Hippocampal formation (tissue), 2 donors: Measurements from ENCODE around the gene TPST2.

Source experiments
- DNase-seq, 2 donors: peaks; one replicate each; lab custom pipeline; 2025; lab: John Stamatoyannopoulos, UW

TPST2 gene

DNA sequence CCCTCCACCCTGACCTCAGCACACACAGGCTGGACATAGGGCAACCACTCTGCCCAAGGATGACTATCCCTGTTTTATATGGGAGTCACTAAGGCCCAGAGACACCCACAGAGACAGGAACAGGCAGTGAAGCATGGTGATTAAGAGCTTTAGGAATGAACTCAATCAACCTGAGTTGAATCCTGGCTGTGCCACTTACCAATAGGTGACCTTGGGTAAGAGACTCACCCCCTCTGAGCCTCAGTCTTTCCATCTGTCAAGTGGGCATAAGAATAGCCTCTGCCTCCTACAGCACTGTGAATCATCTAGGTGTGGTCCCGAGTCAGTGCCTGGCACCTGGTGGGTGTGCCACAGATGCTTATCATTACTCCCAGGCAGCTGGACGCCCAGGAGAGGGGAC, 21.1 kb upstream of the TPST2 start:
- no peak for DNase-seq

DNA sequence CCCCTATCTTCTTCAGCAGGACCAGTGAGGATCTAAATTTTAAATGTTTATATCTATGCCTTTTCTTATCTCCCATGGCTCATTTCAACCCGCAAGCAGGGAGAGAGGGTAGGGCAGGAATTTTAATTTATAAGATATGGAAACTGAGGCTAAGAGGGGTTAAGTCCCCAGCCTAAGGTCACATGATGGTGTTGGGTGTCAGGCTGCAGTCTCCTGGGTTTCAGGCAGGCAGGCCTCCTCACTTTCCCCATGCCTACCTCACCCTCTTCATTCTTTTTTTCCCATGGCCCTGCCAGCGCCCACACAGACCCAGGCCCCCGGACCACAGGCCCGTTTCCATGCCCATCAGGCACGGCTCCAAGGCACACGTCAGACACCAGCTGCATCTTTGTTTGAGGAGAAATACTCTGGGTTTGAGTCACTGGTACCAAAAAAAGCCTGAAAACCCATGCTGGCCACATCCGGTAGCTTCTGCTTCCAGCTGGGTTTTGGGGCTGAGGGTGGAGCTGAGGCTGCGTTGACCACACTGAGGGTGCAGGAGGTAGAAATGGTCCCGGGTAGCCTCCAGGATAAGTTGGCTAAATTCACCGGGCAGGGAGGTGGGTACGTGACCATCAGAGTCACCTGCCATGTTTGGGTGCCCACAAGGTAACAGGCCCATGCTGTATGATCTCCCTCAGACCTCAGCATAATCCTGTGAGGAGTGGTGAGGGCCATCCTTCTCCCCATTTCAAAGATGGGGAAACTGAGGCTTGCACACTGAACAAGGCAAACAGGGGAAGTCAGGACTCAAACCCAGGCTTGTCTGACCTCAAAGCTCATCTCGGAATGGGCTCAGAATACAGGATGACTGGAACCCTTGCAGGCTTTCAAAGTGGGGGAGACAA, 20.4 kb upstream of the TPST2 start:
- peak in 1 of 2 donors; percentile 24 for DNase-seq

DNA sequence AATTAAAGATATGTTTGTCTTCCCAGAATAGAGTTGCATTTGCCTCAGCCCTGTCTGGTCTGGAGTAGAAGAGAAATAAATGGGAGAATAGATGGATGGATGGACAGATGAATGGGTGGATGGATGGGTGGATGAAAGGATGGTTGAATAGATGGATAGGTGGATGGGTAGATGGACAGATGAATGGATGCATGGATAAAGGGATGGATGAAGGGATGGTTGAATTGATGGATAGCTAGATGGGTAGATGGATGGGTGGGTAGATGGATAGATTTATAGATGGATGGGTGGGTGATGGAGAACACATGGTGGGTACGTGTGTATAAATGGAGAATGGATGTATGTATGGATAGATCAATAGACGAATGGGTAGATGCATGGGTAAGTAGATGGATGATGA, 19.4 kb upstream of the TPST2 start:
- no peak for DNase-seq

GRCh38 chr22:26608129-26608528, 18.2 kb upstream of the TPST2 start:
- no peak for DNase-seq

DNA sequence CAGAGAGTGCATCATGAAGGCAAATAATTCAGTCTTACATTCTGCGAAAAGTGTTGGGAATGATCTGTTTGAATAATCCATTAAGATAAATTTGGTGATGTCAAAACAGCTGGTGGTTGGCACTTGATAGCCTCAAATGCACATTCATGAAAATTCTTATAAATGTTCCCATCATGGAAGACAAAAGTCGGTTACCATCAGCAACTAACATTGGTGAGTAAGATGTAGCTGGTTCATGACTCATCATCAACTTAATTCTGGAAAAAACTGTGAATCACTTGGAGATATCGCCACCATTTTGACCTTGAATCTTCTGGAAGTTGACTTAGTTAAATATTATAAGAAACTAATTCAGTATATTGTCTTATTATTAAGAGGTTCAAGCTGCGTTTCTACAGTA, 16.7 kb upstream of the TPST2 start:
- DNase-seq: no peak

DNA sequence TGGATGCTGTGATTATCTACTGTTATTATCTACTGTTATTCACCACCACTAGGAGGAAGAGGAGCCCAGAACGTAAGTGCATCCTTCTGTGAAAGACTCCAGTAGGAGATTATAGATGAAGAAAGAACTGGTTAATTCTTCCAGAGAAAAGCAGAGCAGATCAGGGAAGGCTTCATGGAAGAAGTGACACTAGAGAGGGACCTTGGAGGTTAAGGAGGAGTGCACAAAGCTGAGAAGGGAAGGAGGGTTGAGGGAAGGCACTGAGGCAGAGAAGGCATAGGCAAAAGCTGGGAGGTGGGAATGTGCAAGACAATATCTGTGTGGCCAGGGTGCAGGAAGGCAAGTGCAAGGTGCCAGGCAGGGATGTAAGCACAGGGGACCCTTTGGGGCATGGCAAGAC, 14.4 kb upstream of the TPST2 start:
- no peak for DNase-seq

GRCh38 chr22:26602127-26602526, 12.2 kb upstream of the TPST2 start:
- no peak for DNase-seq

- DNase-seq: no peak
These were observed 11.8 kb upstream of the TPST2 start for GRCh38 chr22:26601726-26602125.

DNA sequence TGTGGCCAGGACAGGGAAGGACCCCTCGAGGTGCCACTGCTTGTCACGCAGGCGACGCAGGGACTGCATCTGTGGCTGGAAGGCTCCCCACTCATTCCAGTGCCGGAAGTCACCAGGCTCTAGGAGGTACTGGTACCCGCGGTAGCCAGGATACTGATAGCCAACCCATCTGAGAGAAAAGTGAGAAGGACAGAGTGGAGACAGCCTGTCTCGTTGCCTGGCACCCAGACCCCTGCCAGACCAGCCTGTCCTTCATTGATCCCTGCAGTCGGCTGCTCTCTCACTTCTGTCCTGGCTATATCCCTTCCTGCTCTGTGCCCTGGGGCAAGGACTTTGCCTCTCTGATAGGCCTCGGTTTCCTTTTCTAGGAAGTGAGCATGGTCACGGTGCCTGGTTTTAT, 9.6 kb upstream of the TPST2 start:
- DNase-seq: no peak

DNA sequence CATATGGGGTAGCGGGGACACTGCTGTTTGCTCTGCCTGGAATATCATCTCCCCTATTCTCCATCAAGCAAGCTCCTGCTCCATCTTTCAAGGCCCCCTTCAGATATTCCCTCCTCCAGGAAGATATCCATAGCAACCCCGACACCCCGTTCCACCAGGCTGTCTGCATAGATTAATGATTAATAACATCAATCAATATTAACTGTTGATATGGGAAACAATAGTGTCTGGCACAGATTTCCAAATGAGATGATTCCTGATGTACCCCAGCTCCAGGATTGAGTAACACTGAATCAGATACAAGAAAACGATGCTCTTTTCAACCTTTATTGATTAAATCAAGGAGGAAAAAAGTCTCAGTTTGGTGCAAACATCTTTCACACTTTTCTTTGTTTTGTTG, 7.5 kb upstream of the TPST2 start:
- no peak for DNase-seq

GRCh38 chr22:26597026-26597425, 7.1 kb upstream of the TPST2 start:
- DNase-seq: no peak

GRCh38 chr22:26593763-26594162, 3.8 kb upstream of the TPST2 start:
- DNase-seq: no peak

- no peak for DNase-seq
These were observed 2.5 kb upstream of the TPST2 start for GRCh38 chr22:26592421-26592891.

DNA sequence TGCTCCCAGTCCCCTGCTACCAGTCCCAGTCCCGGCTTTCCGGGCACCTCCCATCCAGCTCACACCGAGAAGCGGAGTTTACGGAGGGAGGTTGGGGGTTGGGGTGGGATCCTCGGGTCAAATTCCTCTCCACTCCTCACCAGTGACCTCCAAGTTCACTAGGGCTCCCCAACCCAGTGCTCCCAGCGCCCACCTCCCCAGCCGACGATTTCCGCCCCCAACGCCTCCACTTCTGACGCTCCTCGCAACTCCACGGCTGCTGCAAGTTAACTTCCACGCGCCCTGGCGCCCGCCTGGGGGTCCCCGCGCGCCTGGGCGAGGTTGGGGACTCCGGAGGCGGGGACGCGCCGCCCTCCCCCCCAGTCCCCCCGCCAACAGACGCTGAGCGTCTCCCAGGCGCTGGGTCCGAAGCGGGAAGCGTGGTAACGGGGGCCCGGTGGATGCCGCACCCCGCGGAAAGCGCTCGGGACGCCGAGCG, 526 bp downstream of the TPST2 start:
- DNase-seq: no peak

- no peak for DNase-seq
These were observed 1.1 kb downstream of the TPST2 start for GRCh38 chr22:26588729-26589366.

- DNase-seq: no peak
These were observed 1.8 kb downstream of the TPST2 start for GRCh38 chr22:26587991-26588613.

DNA sequence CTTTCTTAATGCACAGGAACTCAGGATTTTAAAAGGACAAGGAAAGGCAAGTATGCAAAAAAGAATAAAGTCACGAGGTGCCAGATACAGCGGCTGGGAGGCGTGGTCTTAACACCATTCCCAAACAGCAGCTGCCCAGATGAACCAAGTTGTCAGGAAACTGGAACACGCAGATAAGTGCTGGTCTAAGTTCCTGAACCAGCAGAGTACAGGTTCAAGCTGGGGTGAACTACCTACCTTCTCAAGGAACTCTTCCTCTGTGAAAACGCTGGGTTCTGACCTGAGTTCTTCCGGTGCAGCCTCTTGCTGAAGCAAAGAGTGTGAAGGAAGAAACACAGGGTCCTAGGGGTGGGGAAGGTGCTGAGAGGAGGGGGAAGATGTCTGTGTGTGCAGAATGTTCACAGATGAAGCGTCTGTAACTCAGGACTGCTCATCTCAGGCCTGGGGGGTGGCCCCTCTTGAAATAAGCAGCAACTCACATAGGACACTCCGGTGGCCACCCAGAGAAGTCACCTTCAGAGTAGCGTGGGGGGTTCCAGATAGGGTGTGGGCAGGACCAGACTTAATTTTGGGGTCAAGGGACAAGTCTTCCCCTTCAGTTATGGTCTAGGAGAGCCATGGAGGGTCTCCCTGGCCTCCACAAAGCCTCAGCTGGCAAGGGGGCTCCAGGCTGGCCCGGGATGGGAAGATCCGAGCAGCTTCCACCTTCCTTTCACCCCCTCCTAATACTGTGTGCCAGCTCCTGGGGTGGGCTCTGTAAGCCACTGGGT, 3.2 kb downstream of the TPST2 start:
- no peak for DNase-seq

DNA sequence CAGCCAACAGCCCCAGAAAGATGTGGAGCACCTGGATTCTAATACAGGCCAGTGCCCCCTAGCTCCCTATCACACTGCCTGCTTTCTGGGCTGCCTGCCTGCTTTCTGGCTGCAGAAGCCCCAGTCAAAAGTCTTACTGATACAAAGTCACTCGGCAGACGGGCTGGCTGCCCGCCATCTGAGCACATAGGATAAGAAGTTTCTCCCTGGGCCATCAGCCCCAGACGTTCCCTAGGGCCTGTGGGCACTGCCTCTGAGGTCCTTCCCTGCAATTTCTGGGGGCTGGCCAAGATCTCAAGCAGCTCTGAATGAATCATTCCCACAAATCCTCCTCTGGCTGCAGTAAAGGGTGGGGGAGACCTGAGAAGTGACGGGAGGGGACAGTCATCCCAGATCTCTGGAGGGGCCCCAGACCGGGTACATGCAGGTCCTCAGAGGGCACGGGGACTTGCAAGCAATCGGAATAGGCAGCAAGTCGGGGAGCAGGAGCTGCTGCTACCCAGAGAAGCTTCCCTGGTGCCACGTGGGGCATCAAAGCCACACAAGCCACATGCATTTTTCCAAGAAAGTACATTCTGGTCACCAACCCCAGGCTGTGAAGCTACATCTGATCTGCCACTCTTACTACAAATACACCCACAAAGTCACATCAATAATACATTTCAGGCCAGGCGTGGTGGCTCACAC, 4.7 kb downstream of the TPST2 start:
- no peak for DNase-seq

GRCh38 chr22:26584010-26584409, 5.9 kb downstream of the TPST2 start:
- DNase-seq: no peak

DNA sequence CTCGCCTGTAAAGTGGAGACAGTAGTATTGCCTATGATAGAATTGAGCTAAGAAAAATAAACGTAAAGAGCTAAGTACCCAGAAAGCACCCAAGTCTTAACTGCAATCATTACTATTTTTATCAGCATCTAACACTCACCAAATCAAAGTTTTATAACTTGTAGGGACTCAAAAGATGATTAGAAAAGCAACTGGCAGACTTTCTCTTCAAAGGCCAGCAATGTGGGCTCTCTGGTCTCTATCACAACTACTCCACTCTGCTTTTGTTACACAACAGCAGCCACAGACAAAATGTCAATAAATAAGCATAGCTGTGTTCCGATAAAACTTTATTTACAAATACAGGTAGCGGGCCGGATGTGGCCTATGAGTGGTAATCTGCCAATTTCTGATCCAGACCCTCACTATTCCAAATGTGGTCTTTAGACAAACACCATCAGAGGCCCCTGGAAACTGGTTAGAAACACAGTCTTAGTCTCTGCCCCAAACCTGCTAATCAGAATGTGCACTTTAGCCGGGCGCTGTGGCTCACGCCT, 8.2 kb downstream of the TPST2 start:
- no peak for DNase-seq

DNA sequence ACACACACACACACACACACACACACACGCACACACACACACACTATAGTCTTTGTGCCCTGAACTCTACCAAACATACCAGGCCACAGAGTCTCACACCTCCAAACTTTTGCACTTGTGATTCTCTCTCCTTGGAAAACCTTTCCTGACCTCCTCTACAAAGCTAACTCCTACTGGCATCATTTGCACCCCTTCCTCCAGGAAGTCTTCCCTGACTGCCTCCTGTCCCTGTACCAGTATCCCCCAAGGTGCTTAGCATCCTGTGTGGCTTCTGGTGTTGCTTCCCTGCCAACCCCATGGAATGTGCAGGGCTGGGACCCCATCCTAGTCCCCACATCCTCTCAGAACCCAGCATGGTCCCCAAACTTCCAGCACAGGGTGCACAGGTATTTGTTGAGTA, 8.9 kb downstream of the TPST2 start:
- DNase-seq: no peak
